HG02870 (cell line): ENCODE measurements around the gene NAA60.

Source experiments
- ATAC-seq: cut with Tn5 transposase; IDR thresholded peaks from one replicate; pipeline ENCODE4 v1.9.1; 2021; ENCODE audit warnings: mild to moderate bottlenecking, moderate library complexity; ENCODE audit not compliant: unreplicated experiment

Gene NAA60

DNA sequence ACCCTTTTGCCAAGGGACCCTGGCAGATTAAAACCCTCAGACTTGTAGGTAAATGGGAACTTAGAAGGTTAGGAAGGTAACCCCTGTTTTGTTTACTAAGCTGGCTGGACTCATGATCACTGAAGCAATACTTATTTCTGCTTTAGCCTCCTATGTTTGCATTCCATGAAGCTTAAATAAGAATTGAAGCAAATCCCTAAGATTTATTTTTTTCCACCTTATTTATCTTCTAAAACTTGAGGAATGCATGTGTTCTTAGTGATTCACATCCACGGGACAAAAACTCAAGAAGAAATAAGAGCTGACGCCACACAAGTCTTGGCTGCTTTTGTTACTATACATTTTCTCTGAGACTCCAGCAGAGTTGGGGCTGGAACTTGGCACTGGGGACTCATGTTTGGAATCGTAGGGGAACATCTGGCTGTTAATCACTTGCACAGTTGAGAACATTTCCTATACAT lies 92.8 kb downstream of the NAA60 start:
- ATAC-seq = no peak
